DND-41 (cell line): ENCODE results near the gene POLK.
A peak's percentile ranks its signal among the peaks of the same experiment; 100 is the strongest.

Source experiments
- ATAC-seq: fragments of 200-7000 bp; cut with Tn5 transposase; 3 replicates; pipeline ENCODE4 v1.9.1; 2021; ENCODE audit warnings: low read depth; ENCODE audit not compliant: insufficient read depth
- DNase-seq: peaks from one replicate; pipeline ENCODE4 v3.0.0-alpha.2; 2020
- H2AFZ ChIP-seq: 2 replicates; pipeline ENCODE4 v1.6.0; 2012; ENCODE audit warnings: low read depth, low read length
- H3K27ac ChIP-seq: 2 replicates; pipeline ENCODE4 v1.5.1; 2012; ENCODE audit warnings: low read length, inconsistent platforms
- H3K27me3 ChIP-seq: fragments of 200-600 bp; sonication (generic); 2 replicates; pipeline ENCODE4 v1.6.0; 2012; ENCODE audit warnings: low read length, mild to moderate bottlenecking, inconsistent platforms; ENCODE audit not compliant: insufficient read depth, poor library complexity
- H3K36me3 ChIP-seq: 2 replicates; pipeline ENCODE4 v1.5.1; 2012; ENCODE audit warnings: low read length, inconsistent platforms; ENCODE audit not compliant: insufficient read depth
- H3K4me1 ChIP-seq: 2 replicates; pipeline ENCODE4 v1.5.1; 2012; ENCODE audit warnings: mild to moderate bottlenecking, low read length; ENCODE audit not compliant: insufficient read depth
- H3K4me2 ChIP-seq: 2 replicates; pipeline ENCODE4 v1.6.0; 2012; ENCODE audit warnings: mild to moderate bottlenecking, moderate library complexity, low read length, inconsistent platforms; ENCODE audit not compliant: insufficient read depth
- H3K4me3 ChIP-seq, 2 experiments: fragments of 200-600 bp in 1 of 2; shearing (Covaris generic) in 1 of 2; 2 replicates each; pipeline ENCODE4 v1.5.1; 2012 to 2016; ENCODE audit warnings: inconsistent platforms in 2 of 2, low read length in 2 of 2, mild to moderate bottlenecking in 2 of 2, low read depth in 1 of 2, moderate library complexity in 1 of 2
- H3K79me2 ChIP-seq: 2 replicates; pipeline ENCODE4 v1.6.0; 2012; ENCODE audit warnings: low read length, inconsistent platforms; ENCODE audit not compliant: insufficient read depth
- H3K9ac ChIP-seq: 2 replicates; pipeline ENCODE4 v1.6.0; 2012; ENCODE audit warnings: low read depth, mild to moderate bottlenecking, inconsistent platforms, low read length, moderate library complexity
- H3K9me3 ChIP-seq: 2 replicates; pipeline ENCODE4 v1.5.1; 2012; ENCODE audit warnings: low read length, moderate library complexity, mild to moderate bottlenecking, inconsistent platforms; ENCODE audit not compliant: insufficient read depth, severe bottlenecking
- H4K20me1 ChIP-seq: 2 replicates; pipeline ENCODE4 v1.6.0; 2012; ENCODE audit warnings: low read length; ENCODE audit not compliant: insufficient read depth
- CTCF ChIP-seq: IDR thresholded peaks from 2 replicates; pipeline ENCODE4 v1.5.1; 2012; ENCODE audit warnings: borderline replicate concordance, low read length, moderate library complexity, mild to moderate bottlenecking; ENCODE audit not compliant: poor library complexity, severe bottlenecking; ENCODE audit errors: extremely low read depth
- EZH2 ChIP-seq: IDR thresholded peaks from 3 replicates; pipeline ENCODE4 v1.6.1; 2012; ENCODE audit warnings: borderline replicate concordance, low read depth, mild to moderate bottlenecking, moderate library complexity, low read length, inconsistent platforms; ENCODE audit not compliant: severe bottlenecking

POLK gene

DNA sequence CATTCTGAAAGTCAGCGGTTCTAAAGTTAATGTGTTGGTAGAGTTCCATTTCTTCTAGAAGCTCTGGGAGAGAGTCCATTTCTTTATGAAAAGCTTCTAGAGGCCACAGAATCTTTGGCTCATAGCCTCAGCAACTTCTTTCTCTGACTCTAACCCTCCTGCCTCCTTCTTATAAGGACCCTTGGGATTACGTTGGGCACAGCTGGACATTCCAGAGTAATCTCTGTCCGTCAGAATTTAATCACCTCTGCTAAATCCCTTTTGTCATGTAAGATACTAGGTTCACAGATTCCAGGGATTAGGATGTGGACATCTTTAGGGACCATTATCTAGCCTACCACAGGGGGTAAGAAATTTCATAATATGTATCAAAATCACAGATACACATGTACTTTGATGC, 77.0 kb downstream of the POLK start:
- no peak for ATAC-seq
- H4K20me1 ChIP-seq, result no peaks in the 10 kb centered on the region
- no peak overlapping the region for H3K4me3 ChIP-seq
- H3K9me3 ChIP-seq, result no peaks in the 10 kb centered on the region
- H3K27me3 ChIP-seq, result no peaks in the 10 kb centered on the region
- H3K79me2 ChIP-seq, result no peaks in the 10 kb centered on the region
- TF ChIP-seq EZH2 (no peak), CTCF (no peak)
- no peak for DNase-seq
- H3K9ac ChIP-seq, result no peak overlapping the region
- H3K36me3 ChIP-seq, result peaks cover 43% of the 10 kb centered on the region; the same call in 1 of the 2 replicates
- H2AFZ ChIP-seq, result no peak overlapping the region
- no peak overlapping the region for H3K4me2 ChIP-seq
- H3K27ac ChIP-seq, result no peak overlapping the region
- H3K4me1 ChIP-seq, result no peaks in the 10 kb centered on the region

- H3K9me3 ChIP-seq, result no peaks in the 10 kb centered on the region
- no peak overlapping the region for H3K27ac ChIP-seq
- H4K20me1 ChIP-seq, result no peaks in the 10 kb centered on the region
- H3K27me3 ChIP-seq, result no peaks in the 10 kb centered on the region
- H3K79me2 ChIP-seq, result no peaks in the 10 kb centered on the region
- no peak overlapping the region for H3K4me3 ChIP-seq
- DNase-seq, result no peak
- H3K4me1 ChIP-seq, result peaks cover 8% of the 10 kb centered on the region
- H2AFZ ChIP-seq, result no peak overlapping the region
- no peak overlapping the region for H3K4me2 ChIP-seq
- no peak overlapping the region for H3K9ac ChIP-seq
- TF ChIP-seq CTCF (no peak), EZH2 (no peak)
- peak; percentile 83 for ATAC-seq
- H3K36me3 ChIP-seq, result peaks cover 26% of the 10 kb centered on the region
These were observed 88.8 kb downstream of the POLK start for GRCh38 chr5:75600535-75600934.

DNA sequence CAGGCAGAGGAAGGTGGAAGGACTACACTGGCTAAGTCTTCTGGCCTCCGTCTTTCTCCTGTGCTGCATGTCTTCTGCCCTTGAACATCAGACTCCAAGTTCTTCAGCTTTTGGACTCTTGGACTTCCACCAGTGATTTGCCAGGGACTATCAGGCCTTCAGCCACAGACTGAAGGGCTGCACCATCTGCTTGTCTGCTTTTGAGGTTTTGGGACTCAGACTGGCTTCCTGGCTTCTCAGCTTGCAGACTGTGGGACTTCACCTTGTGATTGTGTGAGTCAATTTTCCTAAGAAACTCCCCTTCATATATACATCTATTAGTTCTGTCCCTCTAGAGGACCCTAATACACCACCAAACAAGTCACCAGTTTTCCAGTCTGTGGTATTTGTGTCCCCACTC, 89.9 kb downstream of the POLK start:
- Histone ChIP-seq H3K27me3 (no peaks in the 10 kb centered on the region), H4K20me1 (no peaks in the 10 kb centered on the region), H3K36me3 (peaks cover 17% of the 10 kb centered on the region), H2AFZ (no peak overlapping the region), H3K4me2 (no peak overlapping the region), H3K79me2 (no peaks in the 10 kb centered on the region), H3K9ac (no peak overlapping the region), H3K4me3 (no peak overlapping the region), H3K27ac (no peak overlapping the region), H3K4me1 (peaks cover 8% of the 10 kb centered on the region), H3K9me3 (no peaks in the 10 kb centered on the region)
- TF ChIP-seq EZH2 (no peak), CTCF (no peak)
- ATAC-seq (no peak), DNase-seq (no peak)

- no peaks in the 10 kb centered on the region for H4K20me1 ChIP-seq
- TF ChIP-seq CTCF, result no peak
- no peak for TF ChIP-seq EZH2
- H2AFZ ChIP-seq, result no peak overlapping the region
- no peaks in the 10 kb centered on the region for H3K27me3 ChIP-seq
- no peaks in the 10 kb centered on the region for H3K79me2 ChIP-seq
- H3K9me3 ChIP-seq, result no peaks in the 10 kb centered on the region
- ATAC-seq, result no peak
- H3K9ac ChIP-seq, result no peak overlapping the region
- H3K4me1 ChIP-seq, result peaks cover 8% of the 10 kb centered on the region
- no peak overlapping the region for H3K4me2 ChIP-seq
- no peak for DNase-seq
- no peak overlapping the region for H3K27ac ChIP-seq
- H3K36me3 ChIP-seq, result peaks cover 13% of the 10 kb centered on the region
- H3K4me3 ChIP-seq, result no peak overlapping the region
These were observed 90.3 kb downstream of the POLK start for GRCh38 chr5:75601996-75602395.
